Putamen (tissue), 1 donor: Measurements from ENCODE around the gene KRTAP9-2.
"Not testable (repeated sequence)": the region's sequence is repeated elsewhere in the genome, so short reads cannot be mapped to it uniquely, and the experiment has no call there.

ENCODE experiments used
- DNase-seq: peaks from one replicate; pipeline ENCODE4 v3.0.0-alpha.2; 2016; ENCODE audit warnings: low spot score

Gene KRTAP9-2, protein sequence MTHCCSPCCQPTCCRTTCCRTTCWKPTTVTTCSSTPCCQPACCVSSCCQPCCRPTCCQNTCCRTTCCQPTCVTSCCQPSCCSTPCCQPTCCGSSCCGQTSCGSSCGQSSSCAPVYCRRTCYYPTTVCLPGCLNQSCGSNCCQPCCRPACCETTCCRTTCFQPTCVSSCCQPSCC

DNA sequence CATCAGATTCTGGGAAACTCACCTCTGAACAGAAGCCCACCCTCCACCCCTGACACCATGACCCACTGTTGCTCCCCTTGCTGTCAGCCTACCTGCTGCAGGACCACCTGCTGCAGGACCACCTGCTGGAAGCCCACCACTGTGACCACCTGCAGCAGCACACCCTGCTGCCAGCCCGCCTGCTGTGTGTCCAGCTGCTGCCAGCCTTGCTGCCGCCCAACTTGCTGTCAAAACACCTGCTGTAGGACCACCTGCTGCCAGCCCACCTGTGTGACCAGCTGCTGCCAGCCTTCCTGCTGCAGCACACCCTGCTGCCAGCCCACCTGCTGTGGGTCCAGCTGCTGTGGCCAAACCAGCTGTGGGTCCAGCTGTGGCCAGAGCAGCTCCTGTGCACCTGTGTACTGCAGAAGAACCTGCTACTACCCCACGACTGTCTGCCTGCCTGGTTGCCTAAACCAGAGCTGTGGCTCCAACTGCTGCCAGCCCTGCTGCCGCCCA, at the start of gene KRTAP9-2:
KRTAP9-2 (plus strand) TSS at position 51 of the 498 bp plus-strand sequence; CDS start at position 58, 7 bp downstream.
- DNase-seq: not testable (repeated sequence)

DNA sequence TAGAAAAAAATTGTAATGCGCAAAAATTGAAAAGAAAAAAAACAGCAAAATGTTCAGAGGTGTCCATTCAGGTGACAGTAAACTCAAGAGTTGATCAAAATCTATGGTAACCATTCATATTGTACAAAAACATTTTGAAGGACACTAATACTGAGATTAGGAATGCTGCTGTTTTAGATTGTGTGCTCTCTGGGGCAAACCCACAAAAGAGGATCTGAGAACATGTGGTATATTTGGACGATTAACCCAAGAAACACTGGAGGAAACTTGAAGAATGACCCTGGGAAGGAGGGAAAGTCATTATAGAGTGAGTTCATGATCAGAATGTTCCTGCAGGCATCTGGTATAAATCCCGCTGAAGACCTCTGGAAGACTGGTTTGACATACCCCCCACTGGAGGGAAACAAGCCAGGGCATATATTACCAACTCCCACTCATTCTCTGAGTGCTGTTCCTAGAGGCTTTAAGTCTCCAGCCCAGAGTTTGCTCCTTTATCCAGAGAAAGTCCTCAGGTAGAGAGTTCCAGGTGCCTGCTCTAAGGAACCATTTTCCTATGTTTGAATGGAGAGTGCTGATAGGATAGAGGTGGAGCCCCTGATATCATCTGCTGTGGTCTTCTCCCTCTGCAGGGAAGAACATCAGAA, 49.6 kb upstream of the KRTAP9-2 start:
- DNase-seq: no peak

DNA sequence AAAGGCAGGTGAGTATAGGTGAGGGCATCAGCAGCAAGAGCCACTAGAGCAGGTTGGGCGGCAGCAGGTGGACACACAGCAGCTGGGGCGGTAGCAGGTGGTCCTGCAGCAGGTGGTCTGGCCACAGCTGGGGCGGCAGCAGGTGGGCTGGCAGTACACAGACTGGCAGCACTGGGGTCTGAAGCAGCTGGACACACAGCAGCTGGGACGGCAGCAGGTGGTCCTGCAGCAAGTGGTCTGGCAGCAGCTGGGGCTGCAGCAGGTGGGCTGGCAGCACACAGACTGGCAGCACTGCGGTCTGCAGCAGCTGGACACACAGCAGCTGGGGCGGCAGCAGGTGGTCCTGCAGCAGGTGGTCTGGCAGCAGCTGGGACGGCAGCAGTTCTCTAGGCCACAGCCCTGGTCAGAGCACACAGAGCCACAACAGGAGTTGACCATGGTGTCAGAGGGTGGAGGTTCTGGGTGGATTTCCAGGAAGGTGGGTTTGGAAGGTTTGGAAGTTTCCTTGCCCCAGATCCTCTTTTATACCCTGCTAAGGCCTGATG, 48.6 kb upstream of the KRTAP9-2 start, which contains the start of gene KRTAP4-2:
KRTAP4-2 (minus strand) TSS at position 495 of the 545 bp plus-strand sequence; CDS start at position 438, 57 bp downstream.
- DNase-seq: no peak

- no peak for DNase-seq
Measured at GRCh38 chr17:41178341-41178740, 48.1 kb upstream of the KRTAP9-2 start.

DNA sequence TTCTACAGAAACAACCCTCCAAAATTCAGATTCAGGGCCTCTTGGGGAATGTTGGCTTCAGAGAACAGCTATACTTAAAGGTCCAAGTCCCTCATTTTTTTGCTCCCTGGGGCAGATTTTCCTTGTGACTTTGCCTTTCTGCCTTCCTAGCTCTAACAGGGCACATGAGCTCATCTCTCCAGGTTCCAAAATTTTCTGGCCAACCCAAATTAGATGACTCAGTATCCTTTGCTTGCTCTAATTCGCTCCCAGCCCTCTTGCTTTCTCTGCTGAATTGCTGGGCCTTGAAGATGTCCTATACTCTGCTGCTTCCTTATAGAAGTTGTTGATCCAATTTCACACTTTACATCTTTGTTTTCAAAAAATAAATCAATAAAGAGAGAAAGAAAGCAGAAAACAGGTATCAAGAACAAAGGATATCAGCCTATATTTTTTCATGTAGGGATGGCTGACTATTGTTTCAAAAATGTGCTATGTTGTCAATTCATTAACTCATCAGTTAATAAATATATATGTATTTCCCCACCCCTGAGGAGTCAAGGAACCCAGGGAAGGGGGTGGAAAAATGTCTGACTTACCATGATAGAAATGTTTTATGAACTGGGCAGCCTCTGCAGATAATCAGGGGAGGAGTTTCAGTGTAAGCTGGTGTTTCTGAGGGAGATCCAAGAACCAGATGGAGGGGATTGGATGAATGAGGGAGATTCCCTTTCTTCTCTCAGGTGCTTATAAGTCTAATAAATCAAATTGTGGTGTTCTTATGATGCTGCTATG, 47.4 kb upstream of the KRTAP9-2 start:
- DNase-seq: no peak

DNA sequence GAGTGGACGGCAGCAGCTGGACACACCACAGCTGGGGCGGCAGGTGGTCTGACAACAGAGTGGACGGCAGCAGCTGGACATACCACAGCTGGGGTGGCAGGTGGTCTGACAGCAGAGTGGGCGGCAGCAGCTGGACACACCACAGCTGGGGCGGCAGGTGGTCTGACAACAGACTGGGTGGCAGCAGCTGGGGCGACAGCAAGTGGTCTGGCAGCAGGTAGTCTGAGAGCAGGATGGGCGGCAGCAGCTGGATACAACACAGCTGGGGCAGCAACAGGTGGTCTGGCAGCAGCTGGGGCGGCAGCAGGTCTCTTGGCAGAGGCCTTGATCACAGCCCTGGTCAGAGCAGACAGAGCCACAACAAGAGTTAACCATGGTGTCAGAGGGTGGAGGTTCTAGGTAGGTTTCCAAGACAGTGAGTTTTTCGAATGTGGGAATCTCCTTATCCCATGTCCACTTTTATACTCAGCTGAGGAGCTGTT, 41.9 kb upstream of the KRTAP9-2 start, which contains the start of gene KRTAP4-1:
KRTAP4-1 (minus strand) TSS at position 432 of the 482 bp plus-strand sequence; CDS start at position 375, 57 bp downstream.
- DNase-seq: no peak

DNA sequence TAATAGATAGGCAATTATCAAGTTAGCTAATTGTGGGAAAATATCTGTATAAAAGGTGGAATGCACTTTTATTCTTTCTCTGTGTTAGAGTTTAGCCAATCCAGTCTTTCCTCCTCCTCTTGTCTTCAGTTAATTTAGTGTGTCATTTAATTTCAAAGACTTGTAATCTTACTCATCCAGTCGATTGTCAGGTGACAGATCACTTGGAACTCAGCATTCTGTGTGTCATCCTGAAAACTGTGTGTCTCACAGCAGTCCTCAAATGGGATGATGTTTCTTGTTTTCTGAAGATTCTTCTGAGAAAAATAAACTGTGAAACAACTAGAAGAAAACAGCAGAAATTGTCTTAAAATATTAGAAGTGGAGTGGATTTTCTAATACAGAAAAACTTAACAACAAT, 41.4 kb upstream of the KRTAP9-2 start:
- no peak for DNase-seq

DNA sequence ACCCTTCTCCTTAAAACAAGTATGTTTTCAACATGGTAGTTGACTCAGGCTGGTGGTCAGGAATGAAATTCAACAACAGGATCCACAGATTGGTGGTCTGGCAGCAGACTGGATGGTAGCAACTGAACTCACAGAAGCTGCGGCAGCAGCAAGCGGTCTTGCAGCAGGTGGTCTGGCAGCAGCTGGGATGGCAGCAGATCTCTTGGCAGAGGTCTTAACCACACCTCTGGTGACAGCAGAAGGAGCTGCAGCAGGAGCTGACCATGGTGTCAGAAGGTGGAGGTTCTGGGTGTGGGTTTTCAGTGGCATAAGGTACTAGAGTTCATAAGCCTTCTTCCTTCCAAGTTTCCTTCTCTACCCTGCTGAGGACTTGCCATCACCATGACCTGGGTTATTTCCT, 39.6 kb upstream of the KRTAP9-2 start:
- no peak for DNase-seq

DNA sequence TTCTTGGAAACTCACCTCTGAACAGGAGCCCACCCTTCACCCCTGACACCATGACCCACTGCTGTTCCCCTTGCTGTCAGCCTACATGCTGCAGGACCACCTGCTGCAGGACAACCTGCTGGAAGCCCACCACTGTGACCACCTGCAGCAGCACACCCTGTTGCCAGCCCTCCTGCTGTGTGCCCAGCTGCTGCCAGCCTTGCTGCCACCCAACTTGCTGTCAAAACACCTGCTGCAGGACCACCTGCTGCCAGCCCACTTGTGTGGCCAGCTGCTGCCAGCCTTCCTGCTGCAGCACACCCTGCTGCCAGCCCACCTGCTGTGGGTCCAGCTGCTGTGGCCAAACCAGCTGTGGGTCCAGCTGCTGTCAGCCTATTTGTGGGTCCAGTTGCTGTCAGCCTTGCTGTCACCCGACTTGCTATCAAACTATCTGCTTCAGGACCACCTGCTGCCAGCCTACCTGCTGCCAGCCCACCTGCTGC, 36.6 kb upstream of the KRTAP9-2 start, which contains the start of gene KRTAP9-1:
KRTAP9-1 (plus strand) TSS at position 51 of the 482 bp plus-strand sequence; CDS start at position 51, 0 bp downstream.
- not testable (repeated sequence) for DNase-seq

GRCh38 chr17:41190328-41190727, 36.1 kb upstream of the KRTAP9-2 start:
- DNase-seq: no peak

DNA sequence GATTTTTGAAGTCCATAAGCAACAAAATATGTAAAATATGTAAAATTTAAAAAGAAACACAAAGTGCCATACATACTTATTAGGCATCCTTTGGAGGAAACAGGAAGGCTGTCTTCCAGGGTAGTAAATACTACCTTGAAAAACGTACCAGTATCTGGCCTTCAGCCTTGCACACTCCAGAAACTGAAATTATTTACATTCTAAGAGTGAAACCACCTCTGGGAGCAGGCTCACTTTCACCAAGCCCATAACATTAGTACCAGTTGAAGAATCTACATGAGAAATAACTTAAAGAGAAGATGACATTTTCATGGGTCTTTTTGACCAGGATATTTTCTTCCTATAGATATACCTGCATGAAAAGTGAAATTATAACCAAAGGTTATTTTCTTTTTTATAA, 30.4 kb upstream of the KRTAP9-2 start:
- no peak for DNase-seq

DNA sequence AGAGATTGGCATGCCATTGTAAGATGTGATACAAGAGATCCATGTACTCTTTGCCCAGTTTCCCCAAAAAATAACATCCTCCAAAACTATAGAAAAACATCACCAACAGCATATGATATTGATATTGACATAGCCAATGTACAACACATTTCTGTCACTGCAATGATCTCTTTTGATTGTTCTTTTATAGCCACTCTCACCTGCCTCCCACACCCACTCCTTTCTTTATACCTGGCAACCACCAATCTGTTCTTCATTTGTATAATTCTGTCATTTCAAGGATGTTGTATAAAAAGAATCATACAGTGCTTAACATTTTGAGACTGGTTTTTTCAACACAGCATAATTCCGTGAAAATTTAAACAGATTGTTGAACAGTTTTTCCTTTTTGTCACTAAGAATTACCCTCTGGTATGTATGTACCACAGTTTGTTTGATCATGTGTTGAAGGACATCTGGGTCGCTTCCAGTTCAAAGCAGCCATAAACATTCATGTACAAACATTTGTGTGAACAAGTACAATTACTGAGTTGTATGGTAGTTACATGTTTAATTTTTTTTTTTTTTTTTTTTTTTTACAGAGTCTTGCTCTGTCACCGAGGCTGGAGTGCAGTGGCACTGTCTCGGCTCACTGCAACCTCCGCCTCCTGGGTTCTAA, 26.9 kb upstream of the KRTAP9-2 start:
- DNase-seq: no peak

- no peak for DNase-seq
Measured at GRCh38 chr17:41211845-41212466, 14.5 kb upstream of the KRTAP9-2 start.

GRCh38 chr17:41212524-41213169, 13.8 kb upstream of the KRTAP9-2 start:
- DNase-seq: no peak

- no peak for DNase-seq
Measured at GRCh38 chr17:41215681-41216080, 10.8 kb upstream of the KRTAP9-2 start.

- DNase-seq: no peak
Measured at GRCh38 chr17:41223821-41224220, 2.6 kb upstream of the KRTAP9-2 start.

DNA sequence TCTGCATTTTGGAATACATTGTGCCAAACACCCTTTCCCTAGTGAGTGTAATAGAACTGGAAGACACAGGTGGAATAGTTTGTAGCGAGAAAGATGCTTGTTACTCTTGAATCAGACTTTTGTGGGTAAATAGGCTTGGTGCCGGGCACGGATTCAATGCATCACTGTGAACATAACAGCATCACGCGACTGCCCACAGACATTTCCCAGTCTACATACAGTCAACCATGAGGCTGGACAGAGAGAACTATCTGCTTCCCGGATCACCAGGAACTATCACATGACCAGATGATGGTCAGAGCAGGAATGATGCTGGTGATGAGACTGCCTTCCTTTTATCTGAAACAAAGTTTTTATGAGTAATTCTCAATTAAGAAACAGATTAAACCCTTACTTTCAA, 397 bp upstream of the KRTAP9-2 start:
- DNase-seq: no peak

DNA sequence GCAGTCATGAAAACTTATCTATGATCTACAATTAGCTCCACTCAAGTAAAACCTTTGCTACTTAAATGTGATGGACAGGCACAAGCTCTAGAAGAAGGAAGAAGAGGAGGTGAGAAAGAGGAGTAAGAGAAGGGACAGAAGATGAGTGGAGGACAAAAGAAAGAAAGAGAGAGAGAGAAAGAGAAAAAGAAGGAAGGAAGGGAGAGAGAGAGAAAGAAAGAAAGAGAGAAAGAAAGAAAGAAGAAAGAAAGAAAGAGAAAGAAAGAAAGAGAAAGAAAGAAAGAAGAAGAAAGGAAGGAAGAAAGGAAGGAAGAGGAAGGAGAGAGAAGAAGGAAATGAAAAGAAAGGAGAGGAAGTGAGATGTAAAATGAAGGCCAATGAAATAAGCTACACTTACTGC, 3.6 kb downstream of the KRTAP9-2 start:
- DNase-seq: no peak

- DNase-seq: no peak
Measured at GRCh38 chr17:41231731-41232130, 5.3 kb downstream of the KRTAP9-2 start.

GRCh38 chr17:41232399-41233105, 6.1 kb downstream of the KRTAP9-2 start, which contains the start of gene KRTAP9-3:
Gene KRTAP9-3, plus strand, starts transcription at chr17:41232449. Its CDS starts 53 bp downstream, at chr17:41232502.
- DNase-seq: not testable (repeated sequence)
